HL-60 (cell line): ENCODE measurements around the gene TSPOAP1.

Experiments
- DNase-seq, 2 experiments: peaks; one replicate each; pipeline ENCODE4 v3.0.0-alpha.2; 2010 to 2020; ENCODE audit warnings: low read depth in 1 of 2, low spot score in 1 of 2
- H3K27ac ChIP-seq: fragments of 250-450 bp; sonication (Bioruptor Pico); replicated peaks from 2 replicates; pipeline ENCODE4 v1.5.1; 2020; ENCODE audit warnings: mild to moderate bottlenecking, moderate library complexity
- H3K27me3 ChIP-seq: fragments of 250-450 bp; sonication (Bioruptor Pico); 2 replicates; pipeline ENCODE4 v1.5.1; 2021; ENCODE audit warnings: mild to moderate bottlenecking, moderate library complexity; ENCODE audit not compliant: insufficient read depth, poor library complexity, severe bottlenecking
- H3K4me3 ChIP-seq: replicated peaks from 2 replicates; pipeline ENCODE4 v1.5.1; 2011; ENCODE audit warnings: mild to moderate bottlenecking, control low read depth, low read length; ENCODE audit not compliant: insufficient read depth
- GABPA ChIP-seq: IDR thresholded peaks from 2 replicates; pipeline ENCODE4 v1.6.1; 2012; ENCODE audit warnings: low read depth
- POLR2AphosphoS5 ChIP-seq: IDR thresholded peaks from 2 replicates; pipeline ENCODE4 v1.6.1; 2012; ENCODE audit warnings: low read depth
- SPI1 ChIP-seq: IDR thresholded peaks from 2 replicates; pipeline ENCODE4 v1.6.1; 2012; ENCODE audit warnings: low read depth, mild to moderate bottlenecking, borderline replicate concordance
- TF ChIP-seq, protein P1 (sequence below): IDR thresholded peaks from 2 replicates; pipeline ENCODE4 v1.6.1; 2012; ENCODE audit warnings: low read depth; ENCODE audit not compliant: insufficient replicate concordance
- TF ChIP-seq, protein P2 (sequence below): IDR thresholded peaks from one replicate; pipeline ENCODE4 v1.5.1; 2011; ENCODE audit warnings: low read length, control low read depth, inconsistent platforms; ENCODE audit not compliant: insufficient read depth

Gene TSPOAP1

DNA sequence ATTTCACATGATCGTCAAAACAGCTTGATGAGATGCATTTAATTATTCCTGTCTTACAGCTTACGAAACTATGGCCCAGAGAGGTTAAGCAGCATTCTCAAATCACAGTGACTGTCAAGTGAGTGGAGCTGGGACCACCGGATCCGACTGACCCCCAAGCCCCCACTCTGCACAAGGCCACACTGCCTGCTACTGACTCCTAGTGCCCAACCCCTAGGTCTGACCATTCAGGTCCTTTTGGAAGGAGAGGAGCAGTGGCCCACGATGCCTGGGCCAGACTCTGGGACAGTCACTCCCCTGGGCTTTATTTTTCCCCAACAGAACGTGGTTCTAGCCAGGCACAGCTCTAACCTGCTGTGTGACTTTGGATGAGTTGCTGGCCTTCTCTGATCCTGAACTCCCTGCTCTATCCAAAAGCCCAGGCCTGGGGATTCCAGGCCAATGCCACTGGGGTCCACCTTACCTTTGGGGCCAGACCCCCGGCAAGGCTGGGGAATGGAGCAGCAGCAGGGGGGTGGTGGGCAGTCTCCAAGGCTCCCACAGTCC lies 9.9 kb downstream of the TSPOAP1 start:
- Histone ChIP-seq H3K4me3 (no peak overlapping the region), H3K27me3 (no peaks in the 10 kb centered on the region), H3K27ac (no peak overlapping the region)
- no peak for TF ChIP-seq SPI1
- TF ChIP-seq GABPA: no peak
- TF ChIP-seq POLR2AphosphoS5: no peak
- TF ChIP-seq, protein P1, sequence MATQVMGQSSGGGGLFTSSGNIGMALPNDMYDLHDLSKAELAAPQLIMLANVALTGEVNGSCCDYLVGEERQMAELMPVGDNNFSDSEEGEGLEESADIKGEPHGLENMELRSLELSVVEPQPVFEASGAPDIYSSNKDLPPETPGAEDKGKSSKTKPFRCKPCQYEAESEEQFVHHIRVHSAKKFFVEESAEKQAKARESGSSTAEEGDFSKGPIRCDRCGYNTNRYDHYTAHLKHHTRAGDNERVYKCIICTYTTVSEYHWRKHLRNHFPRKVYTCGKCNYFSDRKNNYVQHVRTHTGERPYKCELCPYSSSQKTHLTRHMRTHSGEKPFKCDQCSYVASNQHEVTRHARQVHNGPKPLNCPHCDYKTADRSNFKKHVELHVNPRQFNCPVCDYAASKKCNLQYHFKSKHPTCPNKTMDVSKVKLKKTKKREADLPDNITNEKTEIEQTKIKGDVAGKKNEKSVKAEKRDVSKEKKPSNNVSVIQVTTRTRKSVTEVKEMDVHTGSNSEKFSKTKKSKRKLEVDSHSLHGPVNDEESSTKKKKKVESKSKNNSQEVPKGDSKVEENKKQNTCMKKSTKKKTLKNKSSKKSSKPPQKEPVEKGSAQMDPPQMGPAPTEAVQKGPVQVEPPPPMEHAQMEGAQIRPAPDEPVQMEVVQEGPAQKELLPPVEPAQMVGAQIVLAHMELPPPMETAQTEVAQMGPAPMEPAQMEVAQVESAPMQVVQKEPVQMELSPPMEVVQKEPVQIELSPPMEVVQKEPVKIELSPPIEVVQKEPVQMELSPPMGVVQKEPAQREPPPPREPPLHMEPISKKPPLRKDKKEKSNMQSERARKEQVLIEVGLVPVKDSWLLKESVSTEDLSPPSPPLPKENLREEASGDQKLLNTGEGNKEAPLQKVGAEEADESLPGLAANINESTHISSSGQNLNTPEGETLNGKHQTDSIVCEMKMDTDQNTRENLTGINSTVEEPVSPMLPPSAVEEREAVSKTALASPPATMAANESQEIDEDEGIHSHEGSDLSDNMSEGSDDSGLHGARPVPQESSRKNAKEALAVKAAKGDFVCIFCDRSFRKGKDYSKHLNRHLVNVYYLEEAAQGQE: no peak
- TF ChIP-seq, protein P2, sequence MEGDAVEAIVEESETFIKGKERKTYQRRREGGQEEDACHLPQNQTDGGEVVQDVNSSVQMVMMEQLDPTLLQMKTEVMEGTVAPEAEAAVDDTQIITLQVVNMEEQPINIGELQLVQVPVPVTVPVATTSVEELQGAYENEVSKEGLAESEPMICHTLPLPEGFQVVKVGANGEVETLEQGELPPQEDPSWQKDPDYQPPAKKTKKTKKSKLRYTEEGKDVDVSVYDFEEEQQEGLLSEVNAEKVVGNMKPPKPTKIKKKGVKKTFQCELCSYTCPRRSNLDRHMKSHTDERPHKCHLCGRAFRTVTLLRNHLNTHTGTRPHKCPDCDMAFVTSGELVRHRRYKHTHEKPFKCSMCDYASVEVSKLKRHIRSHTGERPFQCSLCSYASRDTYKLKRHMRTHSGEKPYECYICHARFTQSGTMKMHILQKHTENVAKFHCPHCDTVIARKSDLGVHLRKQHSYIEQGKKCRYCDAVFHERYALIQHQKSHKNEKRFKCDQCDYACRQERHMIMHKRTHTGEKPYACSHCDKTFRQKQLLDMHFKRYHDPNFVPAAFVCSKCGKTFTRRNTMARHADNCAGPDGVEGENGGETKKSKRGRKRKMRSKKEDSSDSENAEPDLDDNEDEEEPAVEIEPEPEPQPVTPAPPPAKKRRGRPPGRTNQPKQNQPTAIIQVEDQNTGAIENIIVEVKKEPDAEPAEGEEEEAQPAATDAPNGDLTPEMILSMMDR: no peak
- no peak for DNase-seq

DNA sequence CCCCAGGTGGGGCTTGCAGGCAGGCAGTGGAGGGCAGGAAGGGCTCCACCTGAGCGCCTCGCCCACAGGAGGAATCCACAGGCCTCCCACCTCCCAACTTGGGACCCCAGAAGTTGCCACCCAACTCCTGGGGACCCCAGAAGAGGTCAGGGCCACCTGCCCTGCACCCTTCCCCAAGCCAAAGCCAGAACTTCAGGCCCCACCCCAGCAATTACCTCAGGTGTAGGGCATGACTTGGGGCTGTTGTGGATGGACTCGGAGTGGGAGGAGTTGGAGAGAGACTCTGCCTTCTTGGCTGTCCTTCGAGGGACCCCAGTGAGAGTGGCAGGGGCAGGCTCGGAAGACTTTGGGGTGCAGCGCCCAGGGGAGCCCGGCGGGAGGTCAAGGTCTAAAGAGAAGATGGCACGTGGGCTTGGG lies 10.5 kb downstream of the TSPOAP1 start:
- no peaks in the 10 kb centered on the region for H3K27me3 ChIP-seq
- no peak overlapping the region for H3K4me3 ChIP-seq
- DNase-seq: no peak
- no peak for TF ChIP-seq SPI1
- TF ChIP-seq, protein P2: no peak
- TF ChIP-seq POLR2AphosphoS5: no peak
- no peak for TF ChIP-seq GABPA
- TF ChIP-seq, protein P1: no peak
- no peak overlapping the region for H3K27ac ChIP-seq

DNA sequence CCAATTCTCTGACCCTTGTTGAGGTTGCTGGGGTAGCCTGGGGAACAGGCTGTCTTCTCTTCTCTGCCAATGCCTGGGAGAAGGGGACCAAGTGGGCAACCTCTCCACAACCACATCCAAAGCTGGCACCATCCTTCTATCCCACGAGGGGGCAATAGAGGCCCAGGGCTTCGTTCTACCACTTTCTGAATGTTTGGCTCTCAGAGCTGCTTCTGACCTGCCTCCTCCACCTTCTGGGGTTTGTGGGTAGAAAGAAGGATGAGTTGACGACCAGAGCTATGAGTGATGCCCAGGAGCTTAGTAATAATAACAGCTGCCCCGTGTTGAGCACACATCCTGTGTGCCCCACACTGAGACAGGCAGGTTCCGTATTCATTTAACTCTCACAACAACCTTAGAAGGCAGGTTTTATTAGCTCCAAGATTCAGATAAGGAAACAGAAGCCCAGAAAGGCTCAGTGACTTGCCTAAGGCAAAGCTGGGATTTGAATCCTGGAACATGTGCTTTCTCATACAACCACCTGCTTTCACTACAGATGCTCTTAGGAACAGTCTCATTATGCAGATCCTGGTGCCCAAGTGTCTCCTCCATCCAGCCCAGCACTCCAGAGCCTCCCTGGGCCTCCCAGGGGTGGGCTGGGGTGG lies 11.1 kb downstream of the TSPOAP1 start:
- Histone ChIP-seq H3K4me3 (no peak overlapping the region), H3K27ac (no peak overlapping the region; the same call in 1 of the 2 replicates), H3K27me3 (no peaks in the 10 kb centered on the region)
- TF ChIP-seq, protein P1: no peak
- TF ChIP-seq, protein P2: peak; percentile 85
- DNase-seq: peak in 1 of 2 experiments; percentile 79
